Activated CD8-positive, alpha-beta T cell treated with anti-CD3 and anti-CD28 coated beads for 36 hours (primary cell): Measurements from ENCODE around the gene TCFL5. TPM values are rescaled to one million over a fixed set of nuclear protein-coding genes. Genes with fewer than 3 reads are reported as not detected.

ENCODE experiments used
- ATAC-seq: fragments of 200-7000 bp; cut with Tn5 transposase; one replicate; pipeline ENCODE4 v1.10.0; 2021; ENCODE audit warnings: mild to moderate bottlenecking, moderate library complexity
- CTCF ChIA-PET: fragments of 350-600 bp; sonication (Branson Sonifier 250); formaldehyde crosslinking; loops from one replicate; lab custom pipeline; 2021; ENCODE audit warnings: antibody characterized with exemption; lab: Charles Lee
- POLR2A ChIA-PET: fragments of 350-600 bp; sonication (Branson Sonifier 250); formaldehyde crosslinking; loops from one replicate; lab custom pipeline; 2021; ENCODE audit warnings: antibody characterized with exemption; lab: Charles Lee
- DNase-seq: peaks from one replicate; pipeline ENCODE4 v3.0.0-alpha.2; 2020
- H3K27ac Mint-ChIP-seq: one replicate; pipeline ENCODE4 v1.8.0; 2021; ENCODE audit warnings: mild to moderate bottlenecking, mixed read lengths
- H3K27me3 Mint-ChIP-seq: one replicate; pipeline ENCODE4 v1.8.0; 2021; ENCODE audit warnings: mixed read lengths
- H3K36me3 Mint-ChIP-seq: one replicate; pipeline ENCODE4 v1.8.0; 2021; ENCODE audit warnings: low read depth, mixed read lengths
- H3K4me1 Mint-ChIP-seq: one replicate; pipeline ENCODE4 v1.8.0; 2021; ENCODE audit warnings: low read depth, mixed read lengths
- H3K4me3 Mint-ChIP-seq: one replicate; pipeline ENCODE4 v1.8.0; 2021; ENCODE audit warnings: mild to moderate bottlenecking, moderate library complexity, mixed read lengths
- H3K9me3 Mint-ChIP-seq: one replicate; pipeline ENCODE4 v1.8.0; 2021; ENCODE audit warnings: mixed read lengths
- CTCF ChIP-seq: fragments of 200-600 bp; IDR thresholded peaks from one replicate; pipeline ENCODE4 v1.8.0; 2022; ENCODE audit warnings: antibody characterized with exemption, mild to moderate bottlenecking
- intact Hi-C: fragments of 100-400 bp; cut with micrococcal nuclease; formaldehyde crosslinking; loops from one replicate; pipeline ENCODE4 v1.10.0; 2022
- total RNA-seq, 2 experiments: library from RNA; stranded (reverse); gene quantifications; one replicate each; pipeline ENCODE4 v1.2.3, GENCODE V29; 2021

TCFL5 gene
- total RNA-seq, 2 experiments from 2014 or later = 7.5 to 7.6 TPM

GRCh38 chr20:62902926-62903615, 41.4 kb upstream of the TCFL5 start:
- intact Hi-C loops = loop anchor here (10.0 kb wide), 1 partner anchor 52 kb away; the partner anchor contains the start of gene SLC17A9
- ATAC-seq = peak; percentile 35
- no peak overlapping the region for H3K4me3 Mint-ChIP-seq
- DNase-seq = peak; percentile 33
- H3K27ac Mint-ChIP-seq = peak overlapping the region; percentile 40
- no peaks in the 10 kb centered on the region for H3K27me3 Mint-ChIP-seq
- POLR2A ChIA-PET = interaction anchor here (0.6 to 3.2 kb wide), 10 partner anchors 9 to 47 kb away, joined by 3 to 20 read pairs (median 6); partner anchors contain the start of gene GID8
- H3K4me1 Mint-ChIP-seq = peaks cover 45% of the 10 kb centered on the region
- peaks cover 54% of the 10 kb centered on the region for H3K36me3 Mint-ChIP-seq
- TF ChIP-seq CTCF = no peak
- CTCF ChIA-PET = interaction anchor here (0.6 to 7.4 kb wide), 8 partner anchors 12 to 109 kb away, joined by 3 to 113 read pairs (median 4); no protein-coding TSS in a partner anchor
- no peaks in the 10 kb centered on the region for H3K9me3 Mint-ChIP-seq

- no peak for DNase-seq
- peak overlapping the region; percentile 48 for H3K27ac Mint-ChIP-seq
- no peak for ATAC-seq
- POLR2A ChIA-PET = interaction anchor here (0.8 to 3.2 kb wide), 6 partner anchors 10 to 37 kb away, joined by 3 to 20 read pairs (median 8); partner anchors contain the start of gene GID8
- no peak for TF ChIP-seq CTCF
- no peak overlapping the region for H3K4me3 Mint-ChIP-seq
- intact Hi-C loops = loop anchor here (2.0 to 10.0 kb wide), 2 partner anchors 53 to 107 kb away; partner anchors contain the start of gene SLC17A9
- no peaks in the 10 kb centered on the region for H3K9me3 Mint-ChIP-seq
- peaks cover 40% of the 10 kb centered on the region for H3K4me1 Mint-ChIP-seq
- CTCF ChIA-PET = interaction anchor here (0.8 to 7.4 kb wide), 13 partner anchors 13 to 107 kb away, joined by 3 to 113 read pairs (median 6); partner anchors contain the start of gene DIDO1
- H3K27me3 Mint-ChIP-seq = no peaks in the 10 kb centered on the region
- peaks cover 46% of the 10 kb centered on the region for H3K36me3 Mint-ChIP-seq
Measured at GRCh38 chr20:62901891-62902290, 40.3 kb upstream of the TCFL5 start.

- H3K9me3 Mint-ChIP-seq = no peaks in the 10 kb centered on the region
- TF ChIP-seq CTCF = no peak
- DNase-seq (peak; percentile 31), ATAC-seq (peak; percentile 22)
- intact Hi-C loops = loop anchor here (2.0 to 10.0 kb wide), 2 partner anchors 54 to 108 kb away; partner anchors contain the start of gene SLC17A9
- ChIA-PET CTCF (interaction anchor here (0.8 to 7.4 kb wide), 16 partner anchors 14 to 108 kb away, joined by 3 to 113 read pairs (median 6); partner anchors contain the start of gene DIDO1), POLR2A (interaction anchor here (0.8 to 3.2 kb wide), 10 partner anchors 11 to 53 kb away, joined by 3 to 20 read pairs (median 6); partner anchors contain the start of gene GID8)
- no peak overlapping the region for H3K4me3 Mint-ChIP-seq
- H3K27me3 Mint-ChIP-seq = no peaks in the 10 kb centered on the region
- H3K4me1 Mint-ChIP-seq = peaks cover 40% of the 10 kb centered on the region
- H3K36me3 Mint-ChIP-seq = peaks cover 42% of the 10 kb centered on the region
- H3K27ac Mint-ChIP-seq = peak overlapping the region; percentile 50
Measured at GRCh38 chr20:62900692-62901584, 39.3 kb upstream of the TCFL5 start.

GRCh38 chr20:62900052-62900691, 38.5 kb upstream of the TCFL5 start:
- Mint-ChIP-seq H3K27me3 (no peaks in the 10 kb centered on the region), H3K9me3 (no peaks in the 10 kb centered on the region), H3K4me3 (no peak overlapping the region), H3K27ac (peak overlapping the region; percentile 60), H3K4me1 (peaks cover 40% of the 10 kb centered on the region), H3K36me3 (peaks cover 39% of the 10 kb centered on the region)
- POLR2A ChIA-PET = interaction anchor here (0.7 to 2.9 kb wide), 10 partner anchors 9 to 54 kb away, joined by 3 to 20 read pairs (median 4); partner anchors contain the start of gene GID8
- DNase-seq (peak; percentile 85), ATAC-seq (peak; percentile 95)
- intact Hi-C loops = loop anchor here (2.0 to 10.0 kb wide), 2 partner anchors 55 to 109 kb away; partner anchors contain the start of gene SLC17A9
- CTCF ChIA-PET = interaction anchor here (0.6 to 7.4 kb wide), 20 partner anchors 11 to 115 kb away, joined by 3 to 113 read pairs (median 4); partner anchors contain the start of gene DIDO1
- peak; percentile 97 for TF ChIP-seq CTCF
